GM12892 (cell line): ENCODE measurements around the gene UCHL3.

Experiments used
- POLR2A ChIP-seq: IDR thresholded peaks from 2 replicates; pipeline ENCODE4 v1.6.1; 2011; ENCODE audit warnings: low read depth, low read length, control low read depth
- POLR2AphosphoS5 ChIP-seq: IDR thresholded peaks from 2 replicates; pipeline ENCODE4 v1.6.1; 2011; ENCODE audit warnings: low read depth, low read length, control low read depth
- TAF1 ChIP-seq: IDR thresholded peaks from 2 replicates; pipeline ENCODE4 v1.6.1; 2011; ENCODE audit warnings: low read depth, mild to moderate bottlenecking, control low read depth, low read length, borderline replicate concordance

DNA sequence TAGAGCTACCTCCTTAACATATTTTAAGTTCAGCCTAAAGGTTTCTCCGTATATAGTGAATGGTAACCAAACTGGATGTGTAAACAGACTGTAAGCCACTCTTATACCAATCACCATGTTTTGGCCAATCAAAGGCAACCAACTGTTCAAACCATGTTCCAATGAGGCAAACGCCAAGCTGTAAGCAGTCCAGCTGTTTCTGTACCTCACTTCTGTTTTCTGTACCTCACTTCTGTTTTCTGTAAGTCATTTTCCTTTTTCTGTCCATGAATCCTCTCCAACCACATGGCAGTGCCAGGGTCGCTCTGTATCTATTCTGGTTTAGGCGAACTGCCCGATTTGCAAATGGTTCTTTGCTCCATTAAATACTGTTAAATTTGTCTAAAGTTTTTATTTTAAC, 36.3 kb upstream of the UCHL3 start:
- TF ChIP-seq POLR2AphosphoS5 (no peak), TAF1 (no peak), POLR2A (no peak)
